GM06990 (cell line): ENCODE results near the gene ACOT11.

Experiments used
- DNase-seq: peaks from one replicate; pipeline ENCODE4 v3.0.0-alpha.2; 2011; ENCODE audit not compliant: insufficient read length; ENCODE audit errors: extremely low read depth
- H3K27me3 ChIP-seq: replicated peaks from 2 replicates; pipeline ENCODE4 v1.6.0; 2011; ENCODE audit warnings: low read length; ENCODE audit not compliant: control insufficient read depth, insufficient read depth
- H3K36me3 ChIP-seq: 2 replicates; pipeline ENCODE4 v1.5.1; 2011; ENCODE audit warnings: low read length; ENCODE audit not compliant: control insufficient read depth, insufficient read depth
- H3K4me3 ChIP-seq: replicated peaks from 2 replicates; pipeline ENCODE4 v1.5.1; 2011; ENCODE audit warnings: low read depth, mild to moderate bottlenecking, control low read depth, low read length
- TF ChIP-seq, protein P1 (sequence below): IDR thresholded peaks from 2 replicates; pipeline ENCODE4 v1.5.1; 2011; ENCODE audit warnings: low read length, control low read depth, mild to moderate bottlenecking, inconsistent platforms; ENCODE audit not compliant: insufficient read depth, poor library complexity, severe bottlenecking

Gene ACOT11

DNA sequence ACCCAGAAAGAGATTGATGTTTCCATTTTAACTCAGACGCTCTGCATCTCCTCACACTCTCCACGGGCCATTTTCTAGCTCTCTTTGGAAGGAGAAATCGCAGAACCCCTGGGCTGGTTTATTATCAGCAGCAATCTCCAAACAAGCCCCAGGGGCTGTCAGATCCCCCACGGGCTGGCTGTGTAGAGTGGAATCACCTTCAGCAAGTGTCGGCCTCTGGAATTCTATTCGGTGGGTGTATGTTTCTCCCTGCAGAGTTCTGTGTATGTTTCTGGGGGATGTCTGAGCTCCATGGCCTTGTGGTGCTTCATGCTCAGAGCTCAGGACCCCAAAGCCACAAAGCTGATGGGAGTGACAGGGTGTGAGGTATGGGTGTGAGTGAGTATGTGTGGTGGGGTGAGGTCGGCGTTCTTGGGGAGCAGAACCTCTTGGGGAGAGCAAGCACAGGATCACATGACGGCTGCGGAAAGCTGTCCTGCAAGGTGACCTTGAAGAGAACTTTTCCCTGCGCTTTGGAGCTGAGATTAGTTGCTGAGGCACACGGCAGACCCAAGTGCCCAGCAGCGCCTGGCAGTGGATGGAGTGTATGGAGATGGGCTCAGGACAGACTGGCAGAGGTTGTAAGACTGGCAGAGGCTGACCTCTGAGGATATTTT, 489 bp downstream of the ACOT11 start:
- Histone ChIP-seq H3K27me3 (no peaks in the 10 kb centered on the region), H3K4me3 (no peak overlapping the region), H3K36me3 (no peaks in the 10 kb centered on the region)
- TF ChIP-seq, protein P1, sequence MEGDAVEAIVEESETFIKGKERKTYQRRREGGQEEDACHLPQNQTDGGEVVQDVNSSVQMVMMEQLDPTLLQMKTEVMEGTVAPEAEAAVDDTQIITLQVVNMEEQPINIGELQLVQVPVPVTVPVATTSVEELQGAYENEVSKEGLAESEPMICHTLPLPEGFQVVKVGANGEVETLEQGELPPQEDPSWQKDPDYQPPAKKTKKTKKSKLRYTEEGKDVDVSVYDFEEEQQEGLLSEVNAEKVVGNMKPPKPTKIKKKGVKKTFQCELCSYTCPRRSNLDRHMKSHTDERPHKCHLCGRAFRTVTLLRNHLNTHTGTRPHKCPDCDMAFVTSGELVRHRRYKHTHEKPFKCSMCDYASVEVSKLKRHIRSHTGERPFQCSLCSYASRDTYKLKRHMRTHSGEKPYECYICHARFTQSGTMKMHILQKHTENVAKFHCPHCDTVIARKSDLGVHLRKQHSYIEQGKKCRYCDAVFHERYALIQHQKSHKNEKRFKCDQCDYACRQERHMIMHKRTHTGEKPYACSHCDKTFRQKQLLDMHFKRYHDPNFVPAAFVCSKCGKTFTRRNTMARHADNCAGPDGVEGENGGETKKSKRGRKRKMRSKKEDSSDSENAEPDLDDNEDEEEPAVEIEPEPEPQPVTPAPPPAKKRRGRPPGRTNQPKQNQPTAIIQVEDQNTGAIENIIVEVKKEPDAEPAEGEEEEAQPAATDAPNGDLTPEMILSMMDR = no peak
- no peak for DNase-seq

DNA sequence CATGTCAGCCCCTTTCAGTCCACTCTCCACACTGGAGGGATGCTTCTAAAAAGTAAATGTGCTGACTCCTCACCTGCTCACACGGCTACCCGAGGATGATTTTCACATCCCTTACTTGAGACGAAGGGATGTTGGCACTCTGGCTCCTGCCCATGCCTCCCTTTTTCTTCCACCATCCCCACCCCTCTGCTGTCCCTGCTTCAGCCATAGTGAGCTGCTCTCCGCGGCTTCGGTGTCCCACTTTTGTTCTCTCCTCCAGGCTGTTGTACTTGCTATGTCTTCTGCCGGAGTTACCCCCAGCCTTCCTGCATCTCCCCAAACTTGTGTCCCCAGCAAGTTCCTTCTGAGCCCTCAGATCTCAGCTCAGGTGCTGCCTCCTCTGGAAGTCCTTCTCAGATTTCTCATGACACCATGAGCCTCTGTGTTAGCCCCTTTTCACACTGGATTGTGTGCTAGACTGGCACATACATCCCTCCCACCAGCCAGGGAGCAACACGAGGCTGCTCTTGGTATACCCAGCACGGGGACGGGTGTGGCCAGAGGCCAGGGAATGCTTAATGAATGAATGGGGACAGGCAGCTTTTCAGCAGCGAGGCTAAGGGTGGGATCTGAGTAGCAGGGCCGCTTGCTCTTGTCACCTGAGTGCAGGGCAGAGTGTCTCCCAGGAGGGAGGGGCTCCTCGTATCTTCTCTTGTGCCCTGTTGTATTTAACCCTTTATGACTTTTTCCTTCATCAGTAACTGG, 1.3 kb downstream of the ACOT11 start:
- Histone ChIP-seq H3K4me3 (no peak overlapping the region), H3K27me3 (no peaks in the 10 kb centered on the region), H3K36me3 (no peaks in the 10 kb centered on the region)
- TF ChIP-seq, protein P1 = no peak
- DNase-seq = no peak

DNA sequence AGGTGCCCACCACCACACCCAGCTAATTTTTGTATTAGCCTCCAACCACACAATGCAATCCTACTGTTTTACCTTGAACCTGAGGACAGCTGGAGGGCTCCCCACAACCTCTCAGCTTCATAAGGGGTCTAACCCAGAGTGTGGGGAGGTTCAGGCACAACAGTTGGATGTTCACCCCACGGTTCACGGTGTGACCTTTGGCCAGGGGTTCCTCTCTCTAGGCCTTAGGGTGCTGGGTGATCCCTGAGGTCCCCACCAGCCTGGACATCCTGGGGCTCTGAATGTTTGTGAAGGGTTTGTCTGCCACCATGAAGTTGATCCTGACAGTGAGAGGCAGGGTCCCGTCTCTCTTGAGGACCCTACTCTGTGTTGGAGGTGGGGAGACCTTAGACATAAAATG, 3.9 kb downstream of the ACOT11 start:
- no peaks in the 10 kb centered on the region for H3K36me3 ChIP-seq
- no peak overlapping the region for H3K4me3 ChIP-seq
- TF ChIP-seq, protein P1 = no peak
- H3K27me3 ChIP-seq = no peaks in the 10 kb centered on the region
- no peak for DNase-seq

DNA sequence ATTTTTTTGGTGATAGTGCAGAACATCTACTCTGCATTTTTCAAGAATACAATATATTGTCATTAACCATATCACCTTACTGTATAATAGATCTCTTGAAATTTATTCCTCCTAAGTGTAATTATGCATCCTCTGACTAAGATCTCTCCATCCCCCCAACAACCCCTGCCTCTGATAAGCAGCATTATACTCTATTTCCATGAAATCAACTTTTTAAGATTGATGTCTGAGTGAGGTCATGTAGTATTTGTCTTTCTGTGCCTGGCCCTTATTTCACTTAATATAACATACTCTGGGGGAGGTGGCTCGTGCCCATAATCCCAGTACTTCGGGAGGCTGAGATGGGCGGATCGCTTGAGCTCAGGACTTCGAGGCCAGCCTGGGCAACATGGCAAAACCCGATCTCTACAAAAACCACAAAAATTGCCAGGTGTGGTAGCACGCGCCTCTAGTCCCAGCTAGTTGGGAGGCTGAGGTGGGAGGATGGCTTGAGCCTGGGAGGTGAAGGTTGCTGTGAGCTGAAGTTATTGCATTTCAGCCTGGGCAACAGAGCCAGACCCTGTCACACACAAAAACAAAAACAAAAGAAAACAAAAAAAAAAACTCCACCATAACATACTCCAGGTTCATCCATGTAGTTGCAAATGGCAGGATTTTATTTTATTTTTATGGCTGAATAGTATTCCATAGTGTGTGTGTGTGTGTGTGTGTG, 5.7 kb downstream of the ACOT11 start:
- Histone ChIP-seq H3K4me3 (no peak overlapping the region), H3K36me3 (no peaks in the 10 kb centered on the region), H3K27me3 (no peaks in the 10 kb centered on the region; the same call in 1 of the 2 replicates)
- DNase-seq = no peak
- TF ChIP-seq, protein P1 = no peak

DNA sequence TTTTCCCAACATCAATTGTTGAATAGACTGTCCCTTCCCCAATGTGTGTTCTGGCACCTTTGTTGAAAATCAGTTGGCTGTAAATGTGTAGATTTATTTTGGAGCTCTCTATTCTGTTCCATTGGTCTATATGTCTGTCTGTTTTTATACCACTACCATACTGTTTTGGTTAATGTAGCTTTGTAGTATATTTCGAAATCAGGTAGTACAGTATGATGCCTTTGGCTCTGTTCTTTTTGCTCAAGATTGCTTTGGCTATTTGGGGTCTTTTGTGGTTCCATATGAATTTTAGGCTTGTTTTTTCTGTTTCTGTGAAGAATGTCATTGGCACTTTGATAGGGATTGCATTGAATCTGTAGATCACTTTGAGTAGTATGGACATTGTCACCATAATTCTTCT, 8.1 kb downstream of the ACOT11 start:
- H3K36me3 ChIP-seq = no peaks in the 10 kb centered on the region
- no peaks in the 10 kb centered on the region; the same call in 1 of the 2 replicates for H3K27me3 ChIP-seq
- DNase-seq = no peak
- no peak overlapping the region for H3K4me3 ChIP-seq
- TF ChIP-seq, protein P1 = no peak
